Muscle layer of colon (tissue), 2 donors: ENCODE measurements around the gene C19orf53.
"Not testable (repeated sequence)": the region's sequence is repeated elsewhere in the genome, so short reads cannot be mapped to it uniquely, and the experiment has no call there.

ENCODE experiments used
- H3K27ac ChIP-seq: one replicate; pipeline ENCODE4 v1.7.0; 2013; ENCODE audit warnings: low read depth, mild to moderate bottlenecking, low read length, moderate library complexity
- H3K27me3 ChIP-seq, 2 donors: one replicate each; pipeline ENCODE4 v1.7.0; 2013; ENCODE audit warnings: low read length in 2 of 2, mild to moderate bottlenecking in 2 of 2; ENCODE audit not compliant: insufficient read depth in 2 of 2, control insufficient read depth in 1 of 2
- H3K36me3 ChIP-seq: one replicate; pipeline ENCODE4 v1.7.0; 2013; ENCODE audit warnings: mild to moderate bottlenecking, low read length; ENCODE audit not compliant: insufficient read depth
- H3K4me1 ChIP-seq: one replicate; pipeline ENCODE4 v1.7.0; 2013; ENCODE audit warnings: mild to moderate bottlenecking, low read length; ENCODE audit not compliant: insufficient read depth
- H3K4me3 ChIP-seq, 2 donors: one replicate each; pipeline ENCODE4 v1.7.0; 2013; ENCODE audit warnings: low read length in 2 of 2, low read depth in 1 of 2, mild to moderate bottlenecking in 1 of 2, moderate library complexity in 1 of 2
- H3K9ac ChIP-seq: one replicate; pipeline ENCODE4 v1.7.0; 2013; ENCODE audit warnings: low read length
- H3K9me3 ChIP-seq: one replicate; pipeline ENCODE4 v1.7.0; 2013; ENCODE audit warnings: mild to moderate bottlenecking, low read length
- donor health status: abdominal sarcoma.
- donor health status: Adenocarcinoma of cecum.

C19orf53 gene

DNA sequence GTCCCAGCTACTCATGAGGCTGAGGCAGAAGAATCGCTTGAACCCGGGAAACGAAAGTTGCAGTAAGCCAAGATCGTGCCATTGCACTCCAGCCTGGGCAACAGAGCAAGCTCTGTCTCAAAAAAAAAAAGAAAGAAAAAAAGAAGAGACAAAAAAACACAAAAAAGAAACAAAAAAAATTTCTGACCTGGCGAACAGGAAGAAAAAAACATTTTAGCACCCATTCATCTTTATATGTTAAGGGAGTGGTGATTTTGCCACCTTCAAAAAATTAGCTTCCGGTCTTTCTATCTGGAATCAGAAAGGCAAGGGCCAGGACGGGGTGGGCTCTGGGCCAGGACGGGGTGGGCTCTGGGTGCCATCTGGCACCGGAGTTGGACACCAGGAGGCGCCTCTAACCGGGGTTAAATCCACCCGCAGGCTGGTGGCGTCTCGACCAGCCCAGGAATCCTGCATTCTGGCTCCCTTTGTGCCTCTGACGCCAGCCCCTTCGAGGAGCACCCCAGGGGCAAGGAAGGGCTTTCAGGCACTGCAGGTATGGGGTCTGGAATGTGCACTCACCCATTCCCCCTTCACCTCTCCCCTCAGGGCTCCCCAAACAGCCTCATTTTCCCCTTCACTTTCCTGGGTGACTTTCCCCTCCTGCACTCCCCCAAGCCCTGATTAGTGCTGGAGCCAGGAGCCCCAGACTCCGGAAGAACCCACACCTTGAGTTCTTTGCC lies 10.6 kb downstream of the C19orf53 start:
- Histone ChIP-seq H3K4me1 (peaks cover 16% of the 10 kb centered on the region), H3K36me3 (no peaks in the 10 kb centered on the region), H3K9me3 (no peaks in the 10 kb centered on the region), H3K27ac (no peak overlapping the region), H3K4me3 (no peak overlapping the region), H3K9ac (no peak overlapping the region), H3K27me3 (no peaks in the 10 kb centered on the region)

DNA sequence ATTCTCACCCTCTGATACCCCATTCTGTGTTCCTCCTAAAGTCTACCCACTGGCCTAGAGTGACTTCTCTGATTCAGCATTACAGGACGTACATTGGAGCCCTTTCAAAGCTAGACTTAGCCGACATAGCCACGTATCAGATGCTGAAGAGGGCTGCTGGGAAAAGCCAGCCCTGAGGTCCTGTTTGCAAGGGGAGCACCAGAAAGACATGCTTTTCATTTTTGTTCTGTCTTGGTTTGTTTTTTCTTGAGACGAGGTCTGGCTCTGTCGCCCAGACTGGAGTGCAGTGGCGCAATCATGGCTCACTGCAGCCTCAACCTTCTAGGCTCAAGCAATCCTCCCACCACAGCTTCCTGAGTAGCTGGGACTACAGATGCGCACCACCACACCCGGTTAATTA lies 14.7 kb downstream of the C19orf53 start:
- Histone ChIP-seq H3K4me1 (peaks cover 8% of the 10 kb centered on the region), H3K36me3 (no peaks in the 10 kb centered on the region), H3K9me3 (no peaks in the 10 kb centered on the region), H3K27me3 (no peaks in the 10 kb centered on the region), H3K4me3 (no peak overlapping the region), H3K27ac (no peak overlapping the region), H3K9ac (no peak overlapping the region)

DNA sequence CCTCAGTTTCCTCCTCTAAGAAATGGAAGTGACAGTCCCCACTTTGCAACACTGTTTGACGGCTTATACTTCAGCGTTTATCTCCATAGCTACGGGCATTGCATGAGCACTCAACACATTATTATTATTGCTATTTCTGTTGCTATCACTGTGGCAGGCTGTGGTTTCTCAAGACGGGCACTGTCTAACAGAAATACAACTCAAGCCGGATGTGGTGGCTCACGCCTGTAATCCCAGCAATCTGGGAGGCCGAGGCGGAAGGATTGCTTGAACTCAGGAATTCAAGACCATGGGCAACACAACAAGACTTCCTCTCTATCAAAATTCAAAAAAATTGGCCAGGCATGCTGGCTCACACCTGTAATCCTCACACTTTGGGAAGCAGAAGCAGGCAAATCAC lies 16.1 kb downstream of the C19orf53 start:
- H3K27ac ChIP-seq = no peak overlapping the region
- H3K4me1 ChIP-seq = peaks cover 11% of the 10 kb centered on the region
- no peaks in the 10 kb centered on the region for H3K27me3 ChIP-seq

DNA sequence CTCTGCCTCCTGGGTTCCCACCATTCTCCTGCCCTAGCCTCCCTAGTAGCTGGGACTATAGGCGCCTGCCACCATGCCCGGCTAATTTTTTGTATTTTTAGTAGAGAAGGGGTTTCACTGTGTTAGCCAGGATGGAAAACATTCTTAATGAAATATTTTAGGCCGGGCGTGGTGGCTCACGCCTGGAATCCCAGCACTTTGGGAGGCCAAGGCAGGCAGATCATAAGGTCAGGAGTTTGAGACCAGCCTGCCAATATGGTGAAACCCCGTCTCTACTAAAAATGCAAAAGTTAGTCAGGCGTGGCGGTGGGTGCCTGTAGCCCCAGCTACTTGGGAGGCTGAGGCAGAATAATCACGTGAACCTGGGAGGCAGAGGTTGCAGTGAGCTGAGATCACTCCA lies 19.1 kb downstream of the C19orf53 start:
- not testable (repeated sequence) for H3K27ac ChIP-seq, H3K27me3 ChIP-seq, H3K9me3 ChIP-seq, H3K9ac ChIP-seq, H3K36me3 ChIP-seq, H3K4me3 ChIP-seq
- H3K4me1 ChIP-seq = peaks cover 29% of the 10 kb centered on the region

More for the DNA sequence above, 16.1 kb downstream of the C19orf53 start:
- H3K36me3 ChIP-seq = no peaks in the 10 kb centered on the region
- no peak overlapping the region for H3K9ac ChIP-seq
- H3K9me3 ChIP-seq = no peaks in the 10 kb centered on the region
- H3K4me3 ChIP-seq = no peak overlapping the region

DNA sequence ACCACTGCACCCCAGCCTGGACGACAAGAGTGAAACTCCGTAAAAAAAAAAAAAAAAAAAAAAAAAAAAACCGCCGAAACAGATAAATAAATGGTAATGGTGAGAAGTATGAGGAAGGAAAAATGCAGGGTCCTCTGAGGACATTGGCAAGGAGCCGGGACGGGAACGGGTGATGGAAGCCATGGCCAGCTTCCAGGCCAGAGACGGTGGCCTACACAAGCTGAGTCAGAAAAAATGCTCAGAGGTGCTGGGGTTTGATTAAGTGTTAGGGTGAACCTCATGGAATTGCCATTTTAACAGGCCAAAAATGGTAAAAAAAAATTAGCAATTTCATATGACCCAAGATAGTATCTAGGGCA lies 20.1 kb downstream of the C19orf53 start:
- H3K9me3 ChIP-seq = no peaks in the 10 kb centered on the region
- peaks cover 29% of the 10 kb centered on the region for H3K4me1 ChIP-seq

DNA sequence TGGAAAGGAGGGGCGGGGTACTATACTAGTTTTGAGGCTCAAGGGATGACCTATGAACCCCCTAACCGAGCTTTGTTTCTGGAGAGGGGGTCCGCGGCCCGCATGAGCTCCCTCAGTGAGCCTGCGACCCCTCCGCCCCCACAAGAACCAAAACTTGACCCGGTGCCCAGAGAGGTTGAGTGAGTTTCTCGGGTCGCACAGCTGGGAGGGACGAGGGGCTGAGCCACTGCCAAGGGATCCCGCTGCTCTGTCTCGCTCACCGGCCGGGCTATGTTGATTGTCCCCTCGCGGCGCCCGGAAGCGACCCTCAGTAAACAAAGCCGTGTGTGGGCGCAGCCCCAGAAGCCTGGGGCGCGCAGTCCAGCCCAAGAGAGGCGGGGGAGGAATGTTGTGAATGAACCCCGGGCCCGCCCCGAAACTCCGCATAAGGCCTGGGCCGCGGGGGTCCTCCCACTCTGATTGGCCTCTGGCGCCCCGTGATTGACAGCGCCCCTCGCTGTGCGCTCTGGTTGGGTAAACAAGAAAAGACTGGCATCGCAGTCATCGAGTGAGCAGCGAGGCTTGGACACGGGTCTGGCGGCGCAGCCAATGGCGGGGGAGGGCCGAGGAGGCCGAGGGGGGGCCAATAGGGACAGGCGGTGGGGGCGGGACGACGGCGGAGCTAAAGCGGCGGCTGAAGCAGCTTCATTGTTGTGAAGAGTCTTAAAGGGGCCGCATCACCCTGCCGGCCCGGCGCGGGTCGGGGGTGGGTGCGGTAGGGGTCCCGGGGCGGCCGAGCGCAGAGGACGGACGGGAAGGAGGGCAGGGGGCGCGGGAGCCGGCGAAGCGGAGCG lies 20.7 kb downstream of the C19orf53 start, which contains the start of gene ZSWIM4:
Gene ZSWIM4 (plus strand): TSS at position 687 of the 833 bp plus-strand sequence. CDS start 206 bp downstream, outside the sequence.
- Histone ChIP-seq H3K27ac (peak within 1 kb of the TSS; percentile 80), H3K27me3 (no peaks in the 10 kb centered on the region), H3K4me1 (peaks cover 29% of the 10 kb centered on the region), H3K4me3 (peak within 1 kb of the TSS; percentile 61 to 75), H3K9ac (peak within 1 kb of the TSS; percentile 76), H3K36me3 (no peaks in the 10 kb centered on the region), H3K9me3 (no peaks in the 10 kb centered on the region)

More for the DNA sequence above, 20.1 kb downstream of the C19orf53 start:
- Histone ChIP-seq H3K27ac (peak overlapping the region; percentile 80), H3K4me3 (peak overlapping the region; percentile 61 to 75), H3K27me3 (no peaks in the 10 kb centered on the region), H3K36me3 (no peaks in the 10 kb centered on the region), H3K9ac (peak overlapping the region; percentile 76)

DNA sequence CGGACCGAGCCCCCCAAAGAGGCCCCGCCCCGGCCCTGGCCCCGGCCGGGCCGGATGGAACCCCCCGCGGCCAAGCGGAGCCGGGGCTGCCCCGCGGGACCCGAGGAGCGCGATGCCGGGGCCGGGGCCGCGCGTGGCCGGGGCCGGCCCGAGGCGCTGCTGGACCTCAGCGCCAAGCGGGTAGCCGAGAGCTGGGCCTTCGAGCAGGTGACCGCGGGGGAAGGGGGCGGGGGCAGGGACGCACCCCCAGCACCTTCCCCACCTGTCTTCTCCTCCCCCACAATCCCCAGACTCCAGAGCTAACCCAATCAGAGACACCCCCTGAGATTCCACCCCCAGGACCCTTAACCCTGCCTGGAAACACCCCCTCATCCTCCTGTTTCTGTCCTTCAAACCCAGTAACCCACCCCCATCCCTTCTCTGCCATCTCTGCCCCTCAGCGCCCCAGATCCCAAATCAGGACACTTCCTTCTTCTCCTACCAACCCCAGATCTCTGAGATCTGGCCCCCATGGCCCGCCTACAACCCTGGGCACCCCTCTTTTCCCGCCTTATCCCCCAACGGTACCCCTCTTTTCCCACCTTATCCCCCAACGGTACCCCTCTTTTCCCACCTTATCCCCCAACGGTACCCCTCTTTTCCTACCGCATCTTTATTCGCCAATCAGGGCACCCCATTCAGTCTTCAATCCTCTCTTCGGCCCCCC lies 21.5 kb downstream of the C19orf53 start:
- no peaks in the 10 kb centered on the region for H3K36me3 ChIP-seq
- H3K27ac ChIP-seq = peak overlapping the region; percentile 29
- H3K27me3 ChIP-seq = no peaks in the 10 kb centered on the region
- H3K9ac ChIP-seq = peak overlapping the region; percentile 32
- H3K4me1 ChIP-seq = peaks cover 29% of the 10 kb centered on the region
- H3K9me3 ChIP-seq = no peaks in the 10 kb centered on the region
- peak overlapping the region; percentile 18 to 51 for H3K4me3 ChIP-seq

DNA sequence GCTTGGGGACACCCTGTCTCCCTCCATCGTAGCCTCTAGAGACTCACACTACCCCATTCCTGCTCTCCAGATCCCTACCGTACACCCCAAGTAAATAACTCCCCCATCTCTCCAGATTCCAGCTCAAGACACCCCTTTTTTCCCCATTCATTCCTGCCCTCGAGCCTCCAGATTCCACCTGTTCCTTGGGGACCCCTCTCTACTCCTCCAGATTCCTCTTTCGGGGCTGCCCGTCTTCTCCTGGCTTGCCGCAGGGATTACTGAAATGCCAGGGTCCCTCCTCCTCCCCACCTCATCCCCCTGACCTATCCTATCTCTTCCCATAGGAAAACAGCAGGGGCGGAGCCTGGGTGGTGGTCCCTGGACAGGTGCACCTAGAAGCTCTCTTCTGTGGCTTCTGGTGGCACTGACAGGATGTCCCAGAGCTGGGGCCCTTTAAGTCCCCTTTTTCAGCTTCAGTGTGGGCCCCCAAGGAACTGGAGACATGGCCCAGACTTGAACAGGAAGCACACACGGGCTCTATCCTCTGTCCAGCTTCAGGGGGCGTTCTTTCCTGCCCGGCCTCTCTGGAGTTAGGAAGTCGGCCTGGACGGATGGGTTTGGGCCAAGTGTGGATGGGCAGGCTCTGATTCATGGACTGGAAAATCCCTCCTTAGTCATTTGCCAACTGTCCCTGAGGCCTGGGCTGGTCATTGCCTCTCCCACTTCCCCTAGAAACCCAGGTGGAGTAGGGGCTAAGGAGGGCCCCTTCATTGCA lies 22.2 kb downstream of the C19orf53 start:
- Histone ChIP-seq H3K4me1 (peaks cover 29% of the 10 kb centered on the region), H3K27ac (peak overlapping the region; percentile 29), H3K9me3 (no peaks in the 10 kb centered on the region), H3K9ac (peak overlapping the region; percentile 32), H3K4me3 (peak overlapping the region; percentile 18 to 51), H3K27me3 (no peaks in the 10 kb centered on the region), H3K36me3 (no peaks in the 10 kb centered on the region)

DNA sequence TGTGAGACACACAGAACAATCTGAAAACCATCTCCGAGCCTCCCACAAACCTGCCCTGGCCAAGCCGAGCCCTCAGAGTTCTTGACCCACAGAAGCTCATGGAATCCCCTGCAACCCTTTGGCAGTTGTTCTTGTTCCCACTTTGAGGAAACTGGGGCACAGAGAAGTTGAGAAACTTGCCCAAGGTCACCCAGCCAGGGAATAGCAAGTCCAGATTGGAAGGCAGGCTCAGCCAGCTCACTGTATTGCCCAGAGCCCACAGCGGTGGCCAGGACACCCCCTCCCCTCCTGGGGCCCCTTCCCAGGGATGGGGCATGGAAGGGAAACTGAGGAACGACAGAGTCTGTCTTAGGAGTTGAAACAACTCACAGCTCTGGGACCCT lies 22.8 kb downstream of the C19orf53 start:
- Histone ChIP-seq H3K27me3 (no peaks in the 10 kb centered on the region), H3K27ac (peak overlapping the region; percentile 29), H3K9ac (peak overlapping the region; percentile 32), H3K4me1 (peaks cover 29% of the 10 kb centered on the region), H3K36me3 (no peaks in the 10 kb centered on the region), H3K9me3 (no peaks in the 10 kb centered on the region), H3K4me3 (peak overlapping the region in 1 of 2 donors; percentile 51)

DNA sequence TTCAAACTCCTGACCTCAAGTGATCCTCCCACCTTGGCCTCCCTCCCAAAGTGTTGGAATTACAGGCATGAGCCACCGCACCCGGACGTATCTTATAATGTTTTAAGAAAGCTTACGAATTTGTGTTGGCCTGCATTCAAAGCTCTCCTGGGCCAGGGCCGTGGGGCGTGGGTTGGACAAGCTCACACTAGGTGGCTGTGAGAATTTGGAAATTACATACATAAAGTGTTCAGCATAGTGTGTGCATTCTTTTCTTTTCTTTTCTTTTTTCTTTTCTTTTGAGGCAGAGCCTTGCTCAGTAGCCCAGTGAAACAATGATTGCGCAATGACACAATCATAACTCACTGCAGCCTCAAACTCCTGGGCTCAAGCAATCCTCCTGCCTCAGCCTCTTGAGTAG lies 23.6 kb downstream of the C19orf53 start:
- Histone ChIP-seq H3K4me3 (no peak overlapping the region), H3K36me3 (no peaks in the 10 kb centered on the region), H3K4me1 (peaks cover 29% of the 10 kb centered on the region), H3K27ac (no peak overlapping the region), H3K9ac (no peak overlapping the region), H3K9me3 (no peaks in the 10 kb centered on the region), H3K27me3 (no peaks in the 10 kb centered on the region)

DNA sequence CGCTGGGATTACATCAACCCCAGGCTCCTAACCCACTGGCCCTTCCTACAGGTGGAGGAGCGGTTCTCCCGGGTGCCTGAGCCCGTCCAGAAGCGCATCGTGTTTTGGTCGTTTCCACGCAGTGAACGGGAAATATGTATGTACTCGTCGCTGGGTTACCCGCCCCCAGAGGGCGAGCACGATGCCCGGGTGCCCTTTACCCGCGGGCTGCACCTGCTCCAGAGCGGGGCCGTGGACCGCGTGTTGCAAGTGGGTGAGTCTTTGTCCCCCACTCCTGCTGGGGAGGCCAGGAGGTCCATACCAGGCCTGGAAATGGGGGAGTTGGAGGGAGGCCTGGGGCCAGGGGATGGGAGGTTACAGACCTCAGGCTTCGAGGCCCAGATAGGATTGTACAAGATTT lies 25.4 kb downstream of the C19orf53 start:
- Histone ChIP-seq H3K36me3 (no peaks in the 10 kb centered on the region), H3K27me3 (no peaks in the 10 kb centered on the region), H3K9me3 (no peaks in the 10 kb centered on the region), H3K4me1 (peaks cover 20% of the 10 kb centered on the region), H3K27ac (no peak overlapping the region), H3K9ac (no peak overlapping the region), H3K4me3 (no peak overlapping the region)
